Pericardium fibroblast (primary cell): ENCODE measurements around the gene LGALS7B. TPM values are rescaled to one million over a fixed set of nuclear protein-coding genes. Genes with fewer than 3 reads are reported as not detected.

Experiments
- total RNA-seq: library from RNA; depleted of rRNA; stranded (reverse); fragments of >200 nt; gene quantifications from 2 replicates; pipeline ENCODE4 v1.2.3, GENCODE V29; 2015

Gene LGALS7B
- total RNA-seq, result not detected in 2 replicates

GRCh38 chr19:38788478-38789243, at the start of gene LGALS7B:
Gene LGALS7B (plus strand): TSS chr19:38789200. CDS start chr19:38789227, 27 bp downstream.

DNA sequence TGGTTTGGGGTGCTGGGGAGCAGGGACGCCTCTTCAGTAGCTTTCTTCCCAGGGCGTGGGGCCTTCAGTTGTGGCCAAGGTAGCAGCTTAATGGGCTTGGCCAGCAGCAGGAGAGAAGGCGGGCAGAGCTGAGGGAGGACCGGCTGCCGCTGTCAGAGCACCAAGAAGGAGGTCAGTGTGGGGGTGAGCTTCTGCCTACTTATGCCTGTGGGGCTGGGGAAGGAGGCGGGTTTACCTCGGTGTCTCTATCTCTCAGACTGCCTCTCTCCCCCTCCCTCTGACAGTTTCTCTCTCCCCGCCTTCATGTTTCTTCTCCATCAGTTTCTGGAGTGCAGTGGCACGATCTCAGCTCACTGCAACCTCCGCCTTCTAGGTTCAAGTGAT, 44.7 kb upstream of the LGALS7B start, which contains the start of gene CAPN12:
Gene CAPN12 (minus strand): TSS at position 177 of the 384 bp plus-strand sequence. CDS start 309 bp downstream, outside the sequence.

DNA sequence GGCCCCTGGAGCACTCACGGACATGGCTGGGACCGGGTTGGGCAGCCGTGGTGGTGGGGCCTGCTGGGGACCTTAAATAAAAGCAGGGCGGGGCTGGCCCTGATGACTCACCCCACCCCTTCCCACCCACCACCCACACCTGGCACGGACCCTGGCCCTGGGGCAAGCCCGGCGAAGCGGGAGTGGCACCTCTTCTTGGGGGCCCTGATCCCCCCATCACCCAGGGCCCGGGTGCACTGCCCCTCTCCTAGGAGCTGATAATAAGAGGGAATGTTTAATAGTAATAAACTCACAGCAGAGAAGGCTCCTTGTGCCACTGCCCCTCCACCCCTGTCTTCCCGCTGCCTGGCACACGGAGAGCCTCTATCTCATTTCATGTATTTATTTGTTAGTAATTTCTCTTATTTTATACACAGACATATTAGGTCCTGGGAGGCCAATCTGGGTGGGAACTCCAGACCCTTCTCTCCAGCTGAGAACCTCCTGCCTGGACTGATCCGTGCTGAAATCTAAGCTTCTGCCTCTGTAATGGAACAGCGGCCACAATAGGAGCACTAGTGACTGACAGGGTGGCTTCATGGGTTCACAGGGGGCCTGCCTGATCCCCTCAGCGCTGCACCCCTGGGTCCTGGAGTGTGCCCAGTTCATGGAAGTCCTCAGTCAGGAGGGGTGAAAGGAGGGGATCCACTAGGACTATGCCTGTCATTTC, 15.4 kb upstream of the LGALS7B start, which contains the start of gene LGALS7:
Gene LGALS7 (minus strand): TSS at position 49 of the 709 bp plus-strand sequence. CDS start 25 bp downstream, at position 24.

DNA sequence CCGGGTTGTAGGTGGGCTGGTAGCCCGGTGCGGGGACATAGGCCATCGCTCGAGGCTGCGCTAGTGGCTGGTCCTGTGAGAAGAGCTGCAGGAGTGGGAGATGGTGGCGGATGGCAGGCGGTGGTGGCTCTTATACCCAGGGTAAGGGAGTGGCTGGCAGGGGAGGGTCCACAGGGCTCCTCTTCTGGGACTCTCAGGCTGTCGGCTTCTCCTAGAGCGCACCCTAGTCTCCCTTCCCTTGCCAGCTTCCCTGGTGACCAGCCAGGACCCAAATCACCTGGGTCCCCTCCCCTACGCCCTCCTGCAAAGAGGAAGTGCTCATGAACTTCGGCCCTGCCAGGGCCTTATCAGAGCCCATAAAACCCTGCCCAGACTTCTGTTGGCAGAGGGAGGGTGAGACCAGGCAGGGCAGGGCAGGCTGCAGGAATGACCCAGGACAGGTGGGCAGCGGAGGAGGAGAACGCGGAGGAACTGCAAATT, 23.9 kb downstream of the LGALS7B start, which contains the start of gene LGALS4:
Gene LGALS4 (minus strand): TSS at position 105 of the 480 bp plus-strand sequence. CDS start 59 bp downstream, at position 46.

Other genes with a start within 250 kb of the LGALS7B start
- 0.70 TPM in 1 of 2 replicates, not detected in the other for gene MAP4K1, start 171.2 kb upstream of the LGALS7B start, total RNA-seq
- 371 and 497 TPM in 2 replicates for gene EIF3K, start 170.0 kb upstream of the LGALS7B start, total RNA-seq
- 129 and 263 TPM in 2 replicates for gene ACTN4, start 141.6 kb upstream of the LGALS7B start, total RNA-seq
- gene CAPN12, start 44.7 kb upstream of the LGALS7B start, total RNA-seq, result 0.12 TPM in 1 of 2 replicates, not detected in the other
- gene LGALS7, start 15.7 kb upstream of the LGALS7B start, total RNA-seq, result not detected in 2 replicates
- gene LGALS4, start 23.7 kb downstream of the LGALS7B start, total RNA-seq, result 0.09 TPM in 1 of 2 replicates, not detected in the other
- gene ECH1, start 42.6 kb downstream of the LGALS7B start, total RNA-seq, result 56.6 and 64.7 TPM in 2 replicates
- 144 and 168 TPM in 2 replicates for gene HNRNPL, start 60.8 kb downstream of the LGALS7B start, total RNA-seq
- 1.5 and 1.7 TPM in 2 replicates for gene RINL, start 89.1 kb downstream of the LGALS7B start, total RNA-seq
- gene SIRT2, start 110.4 kb downstream of the LGALS7B start, total RNA-seq, result 78.3 and 82.9 TPM in 2 replicates
- gene NFKBIB, start 110.8 kb downstream of the LGALS7B start, total RNA-seq, result 12.3 and 14.4 TPM in 2 replicates
- gene CCER2, start 123.0 kb downstream of the LGALS7B start, total RNA-seq, result not detected in 2 replicates
- gene SARS2, start 141.6 kb downstream of the LGALS7B start, total RNA-seq, result 27.0 and 32.9 TPM in 2 replicates
- gene MRPS12, start 141.7 kb downstream of the LGALS7B start, total RNA-seq, result 47.1 and 50.9 TPM in 2 replicates
- gene FBXO17, start 186.5 kb downstream of the LGALS7B start, total RNA-seq, result 42.8 and 55.4 TPM in 2 replicates
- 1.5 and 4.6 TPM in 2 replicates for gene FBXO27, start 243.3 kb downstream of the LGALS7B start, total RNA-seq